Heart right ventricle (tissue), 16 donors: ENCODE results near the gene RBM20. TPM values are rescaled to one million over a fixed set of nuclear protein-coding genes. Genes with fewer than 3 reads are reported as not detected.
A peak's percentile ranks its signal among the peaks of the same experiment; 100 is the strongest.

Source experiments
- ATAC-seq, 8 donors: fragments of 200-7000 bp; cut with Tn5 transposase; one replicate each; pipeline ENCODE4 v1.9.1; 2020; ENCODE audit warnings: mild to moderate bottlenecking in 8 of 8, moderate library complexity in 8 of 8, moderate number of reproducible peaks in 1 of 8
- DNase-seq, 2 donors: peaks; one replicate each; pipeline ENCODE4 v3.0.0-alpha.2; 2020
- H3K27ac ChIP-seq, 10 donors: fragments of 200-600 bp; sonication (generic) in 2 of 10; one replicate each; pipeline versions ENCODE4 v1.5.0 to v1.8.0; 2020 to 2022; ENCODE audit warnings: mild to moderate bottlenecking in 3 of 10
- H3K27me3 ChIP-seq, 7 donors: fragments of 200-600 bp; one replicate each; pipeline ENCODE4 v1.8.0; 2021 to 2022; ENCODE audit warnings: mild to moderate bottlenecking in 2 of 7
- H3K36me3 ChIP-seq, 9 donors: fragments of 200-600 bp; sonication (generic) in 1 of 9; one replicate each; pipeline versions ENCODE4 v1.5.0 to v1.8.0; 2020 to 2022; ENCODE audit warnings: mild to moderate bottlenecking in 2 of 9
- H3K4me1 ChIP-seq, 9 donors: fragments of 200-600 bp; sonication (generic) in 1 of 9; one replicate each; pipeline versions ENCODE4 v1.5.0 to v1.8.0; 2020 to 2022; ENCODE audit warnings: mild to moderate bottlenecking in 4 of 9
- H3K4me3 ChIP-seq, 10 donors: fragments of 200-600 bp; sonication (generic) in 2 of 10; one replicate each; pipeline versions ENCODE4 v1.5.0 to v1.8.0; 2020 to 2022; ENCODE audit warnings: mild to moderate bottlenecking in 7 of 10, moderate library complexity in 2 of 10
- H3K9me3 ChIP-seq, 11 donors: fragments of 200-600 bp in 10 of 11; sonication (generic) in 2 of 11; one replicate each; pipeline versions ENCODE4 v1.5.0 to v1.8.0; 2013 to 2022; ENCODE audit warnings: mild to moderate bottlenecking in 2 of 11, control low read depth in 1 of 11, moderate library complexity in 1 of 11
- WGBS, 2 donors: extraction: QIAGEN DNeasy Blood & Tissue Kit; methylation state at CpG; one replicate each; pipeline ENCODE4 v1.1.7; 2013; ENCODE audit warnings: inconsistent platforms in 1 of 2; 5-methylcytosine and 5-hydroxymethylcytosine counted together
- intact Hi-C, 10 donors: fragments of 100-400 bp; cut with DNase I; formaldehyde crosslinking; loops; one replicate each; pipeline versions ENCODE4 v1.11.1 to v1.14.2; 2022
- long read RNA-seq, 3 donors: library from polyadenylated mRNA; unstranded; transcript quantifications; one replicate each; pipeline ENCODE4 v2.0.0, GENCODE V29; 2020 to 2021
- polyA plus RNA-seq, 2 donors: library from polyadenylated mRNA; stranded (reverse); fragments of 200-250 nt; gene quantifications; one replicate each; pipeline ENCODE4 v1.2.3, GENCODE V29; 2013
- total RNA-seq, 10 donors: library from RNA; stranded (reverse); fragmentation: NEBNext Ultra II Directional in 3 of 10; extraction: Animal tissue kit (Norgen Biotek cat#: 25700) in 3 of 10; gene quantifications; one replicate each; pipeline versions ENCODE4 v1.2.1 to v1.2.4, GENCODE V29; 2021 to 2023
- TF ChIP-seq, protein P1 (sequence below), 9 donors: fragments of 200-600 bp; sonication (generic) in 2 of 9; IDR thresholded peaks; one replicate each; pipeline versions ENCODE4 v1.5.0 to v1.8.0; 2021 to 2022; ENCODE audit warnings: antibody characterized with exemption in 9 of 9, mild to moderate bottlenecking in 5 of 9, moderate library complexity in 1 of 9
- donor health status: Arrhythmogenic right ventricular cardiomyopathy.
- donor health status: ischemic (EF 13 %, LVEDD 7.1; RV severe dilation, severe dysfunction).
- donor health status: healthy with polysubstance abuse.
- donor health status: DM: no; HTN: yes; CAD: no.
- donor health status: DM: no; HTN: no; CAD: no.
- donor health status: ischemic (EF 25% LVEDD 6.9; RV normal size, moderate dysfunction).
- donor health status: ischemic (EF 25% LVEDD 5.7; RV mildly dilated, moderate dysfunction).
- donor health status: healthy.
- donor health status: DM: yes; HTN: yes; CAD: no.
- donor health status: Ischemic cardiomyopathy.
- donor health status: ischemic (EF 35%, LVEDD 5.7; RV mildly dilated, moderate dysfunction).
- donor health status: nonischemic (EF 11% LVEDD 7.7; RV severe dilation, severe dysfunction).
- donor health status: DM: yes; HTN: yes; CAD: no.
- donor health status: PGD.
- donor health status: ischemic (EF 29% LVEDD 5.4; RV normal size, mild dysfunction).
- donor health status: nonischemic (EF 23%, LVEDD 6.1; RV moderate dilation, normal function).

Gene RBM20
- total RNA-seq (100 to 1,000 TPM in 8 of 10 donors, 10 to 100 TPM in 2; 69.4 to 186 (median 145) TPM), polyA plus RNA-seq (10 to 100 TPM; 10.1 to 61.9 TPM)
- long read RNA-seq, donor 1, full-length matches to known transcripts = 1 of 163 reads
- long read RNA-seq, donor 1, partial matches to known transcripts = 140 of 163 reads
- long read RNA-seq, donor 1, other reads (novel, unspliced or antisense) = 22 of 163 reads
- long read RNA-seq, donor 2, full-length matches to known transcripts = 1 of 211 reads
- long read RNA-seq, donor 2, partial matches to known transcripts = 184 of 211 reads
- long read RNA-seq, donor 2, other reads (novel, unspliced or antisense) = 26 of 211 reads
- long read RNA-seq, donor 3, full-length matches to known transcripts = 1 of 178 reads
- long read RNA-seq, donor 3, partial matches to known transcripts = 166 of 178 reads
- long read RNA-seq, donor 3, other reads (novel, unspliced or antisense) = 11 of 178 reads

DNA sequence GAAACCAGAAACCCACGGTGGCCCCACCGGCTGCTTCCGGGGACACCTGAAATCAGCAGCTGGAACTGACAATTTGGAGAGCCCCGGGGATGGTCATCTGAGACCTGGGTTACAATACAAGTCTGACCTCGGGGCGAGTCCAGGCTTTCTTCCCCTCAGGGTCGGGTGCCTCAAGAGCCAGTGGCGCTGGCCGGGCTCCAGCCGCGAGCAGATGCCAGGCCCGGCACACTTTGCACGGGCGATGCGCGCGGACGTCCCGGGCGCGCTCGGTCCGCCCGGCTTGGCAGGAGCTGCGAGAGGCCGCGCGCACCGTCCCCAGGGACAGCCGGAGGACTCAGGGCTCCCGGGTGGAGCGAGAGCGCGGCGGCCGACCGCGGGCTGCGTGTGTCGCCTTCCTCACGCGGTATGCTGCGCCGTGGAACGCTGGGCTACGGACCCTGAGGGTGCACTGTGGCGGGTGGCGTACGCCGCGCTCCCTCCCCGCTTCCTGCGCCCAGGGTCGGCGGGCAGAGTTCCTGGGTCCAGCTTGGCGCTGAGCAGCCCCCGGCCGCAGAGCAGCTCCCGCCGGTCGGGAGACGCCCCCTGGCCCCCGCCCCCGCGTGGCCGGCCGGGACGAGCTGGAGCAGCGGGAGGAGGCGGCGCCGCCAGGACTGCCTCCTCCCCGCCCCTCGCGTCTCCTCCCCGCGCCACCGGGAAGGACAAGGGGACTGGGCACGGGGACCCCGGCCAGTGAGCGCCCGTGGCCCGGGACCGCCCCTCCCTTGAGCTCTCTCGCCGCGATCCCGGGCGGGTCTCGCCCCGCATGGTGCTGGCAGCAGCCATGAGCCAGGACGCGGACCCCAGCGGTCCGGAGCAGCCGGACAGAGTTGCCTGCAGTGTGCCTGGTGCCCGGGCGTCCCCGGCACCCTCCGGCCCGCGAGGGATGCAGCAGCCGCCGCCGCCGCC is at the start of gene RBM20:
Gene RBM20, plus strand, starts transcription at position 684 of the 945 bp plus-strand sequence. Its CDS starts 119 bp downstream, at position 803.
- H3K4me3 ChIP-seq = peak within 1 kb of the TSS; percentile 41 to 71 (median 68)
- no peaks in the 10 kb centered on the region for H3K36me3 ChIP-seq
- ATAC-seq (peak; percentile 76 to 92 (median 84)), DNase-seq (peak; percentile 59 to 74)
- 0 to 1% methylated on average over 95 to 106 of the region's 106 CpGs for WGBS, 2 donors
- intact Hi-C loops = loop anchor here in 1 of 10 donors (5.0 to 10.0 kb wide), 2 partner anchors 38 to 131 kb away; no protein-coding TSS in a partner anchor
- H3K9me3 ChIP-seq = no peaks in the 10 kb centered on the region
- TF ChIP-seq, protein P1, sequence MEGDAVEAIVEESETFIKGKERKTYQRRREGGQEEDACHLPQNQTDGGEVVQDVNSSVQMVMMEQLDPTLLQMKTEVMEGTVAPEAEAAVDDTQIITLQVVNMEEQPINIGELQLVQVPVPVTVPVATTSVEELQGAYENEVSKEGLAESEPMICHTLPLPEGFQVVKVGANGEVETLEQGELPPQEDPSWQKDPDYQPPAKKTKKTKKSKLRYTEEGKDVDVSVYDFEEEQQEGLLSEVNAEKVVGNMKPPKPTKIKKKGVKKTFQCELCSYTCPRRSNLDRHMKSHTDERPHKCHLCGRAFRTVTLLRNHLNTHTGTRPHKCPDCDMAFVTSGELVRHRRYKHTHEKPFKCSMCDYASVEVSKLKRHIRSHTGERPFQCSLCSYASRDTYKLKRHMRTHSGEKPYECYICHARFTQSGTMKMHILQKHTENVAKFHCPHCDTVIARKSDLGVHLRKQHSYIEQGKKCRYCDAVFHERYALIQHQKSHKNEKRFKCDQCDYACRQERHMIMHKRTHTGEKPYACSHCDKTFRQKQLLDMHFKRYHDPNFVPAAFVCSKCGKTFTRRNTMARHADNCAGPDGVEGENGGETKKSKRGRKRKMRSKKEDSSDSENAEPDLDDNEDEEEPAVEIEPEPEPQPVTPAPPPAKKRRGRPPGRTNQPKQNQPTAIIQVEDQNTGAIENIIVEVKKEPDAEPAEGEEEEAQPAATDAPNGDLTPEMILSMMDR (IDR thresholded peaks at IDR 0.05) = peak in 1 of 9 donors; percentile 19
- H3K4me1 ChIP-seq = peaks cover 0 to 25% (median 20%) of the 10 kb centered on the region in 9 donors
- H3K27ac ChIP-seq = peak within 1 kb of the TSS; percentile 77 to 96 (median 90)
- H3K27me3 ChIP-seq = peaks cover 0 to 87% (median 66%) of the 10 kb centered on the region in 7 donors

DNA sequence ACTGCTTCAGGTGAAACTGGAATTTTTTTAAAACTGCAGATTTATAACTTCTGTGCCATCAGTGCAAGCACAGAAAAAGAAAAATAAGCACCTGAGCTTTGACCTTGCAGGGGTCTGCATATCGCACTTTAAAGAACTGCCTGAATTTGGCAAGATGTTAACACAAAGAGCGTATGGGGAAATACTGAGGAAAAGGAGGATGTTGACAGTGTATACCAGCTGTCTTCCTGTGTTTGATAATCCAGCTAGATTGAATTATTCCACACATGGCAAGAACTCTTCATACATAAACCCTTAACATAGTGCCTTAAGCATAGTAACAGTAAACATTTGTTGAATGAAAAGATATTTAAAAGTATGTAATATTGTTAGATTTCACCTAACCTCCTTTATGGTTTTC is 46.7 kb upstream of the RBM20 start:
- DNase-seq = no peak
- no peak overlapping the region for H3K4me3 ChIP-seq
- intact Hi-C loops = no loop called here
- H3K27me3 ChIP-seq = no peaks in the 10 kb centered on the region
- ATAC-seq = no peak
- H3K9me3 ChIP-seq = no peaks in the 10 kb centered on the region
- H3K36me3 ChIP-seq = peaks cover 0 to 100% (median 38%) of the 10 kb centered on the region in 9 donors
- H3K4me1 ChIP-seq = no peaks in the 10 kb centered on the region
- TF ChIP-seq, protein P1 (IDR thresholded peaks at IDR 0.05) = no peak
- 56 to 62% methylated on average over 2 of the region's 2 CpGs for WGBS, 2 donors
- H3K27ac ChIP-seq = no peak overlapping the region

DNA sequence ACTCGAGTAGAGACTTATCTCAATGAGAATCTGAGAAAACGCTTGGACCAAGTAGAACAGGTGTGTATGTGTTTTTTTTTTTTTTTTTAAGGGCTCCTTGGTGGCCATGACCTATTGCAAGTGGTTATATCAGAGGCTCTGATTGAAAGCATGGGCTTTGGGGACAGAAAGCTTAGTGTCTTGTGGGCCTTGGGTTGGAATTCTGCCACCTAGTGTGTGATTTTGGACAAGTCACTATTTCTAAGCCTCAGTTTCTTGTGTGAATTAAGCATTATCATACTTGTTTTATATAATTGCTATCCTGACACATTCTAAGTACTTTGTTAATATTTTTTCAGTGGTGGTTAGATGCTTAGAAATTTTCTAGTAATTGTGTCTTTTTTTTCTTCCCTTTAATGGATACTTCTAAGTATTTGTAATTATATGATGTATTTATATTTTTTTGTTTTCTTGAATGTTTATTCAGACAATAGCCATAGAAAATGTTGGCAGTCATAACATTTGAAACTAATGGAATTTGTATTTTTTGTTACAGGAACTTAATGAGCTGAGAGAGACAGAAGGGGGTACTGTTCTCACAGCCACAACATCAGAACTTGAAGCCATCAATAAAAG is 43.5 kb upstream of the RBM20 start:
- Histone ChIP-seq H3K4me1 (no peaks in the 10 kb centered on the region), H3K27ac (no peak overlapping the region), H3K36me3 (peaks cover 0 to 100% (median 53%) of the 10 kb centered on the region in 9 donors), H3K9me3 (no peaks in the 10 kb centered on the region), H3K4me3 (no peak overlapping the region), H3K27me3 (no peaks in the 10 kb centered on the region)
- intact Hi-C loops = loop anchor here in 3 of 10 donors (5.0 to 10.0 kb wide), 3 partner anchors 284 to 294 kb away; no protein-coding TSS in a partner anchor
- 72 to 75% methylated on average over 2 of the region's 2 CpGs for WGBS, 2 donors
- DNase-seq (no peak), ATAC-seq (no peak)
- TF ChIP-seq, protein P1 (IDR thresholded peaks at IDR 0.05) = peak in 7 of 9 donors; percentile 34 to 58 (median 50)
